Measurements from ENCODE around the gene CHST8. TPM values are rescaled to one million over a fixed set of nuclear protein-coding genes. Genes with fewer than 3 reads are reported as not detected.

CHST8 gene
- total RNA-seq, 1 donor: not detected

GRCh38 chr19:33609353-33609752 is 12.4 kb upstream of the CHST8 start:
- Histone ChIP-seq H3K9me3 (ENCODE audit: low read depth, low read length) (no peaks in the 10 kb centered on the region), H3K4me1 (ENCODE audit: insufficient read depth, low read length) (no peaks in the 10 kb centered on the region), H3K27me3 (ENCODE audit: insufficient read depth, low read length) (peaks cover 3% of the 10 kb centered on the region), H4K20me1 (ENCODE audit: insufficient read depth, low read length) (no peaks in the 10 kb centered on the region), H3K36me3 (ENCODE audit: insufficient read depth, low read length) (no peaks in the 10 kb centered on the region), H2AFZ (ENCODE audit: low read length) (no peak overlapping the region), H3K4me3 (ENCODE audit: insufficient read depth, low read length) (no peak overlapping the region), H3K4me2 (ENCODE audit: insufficient read depth, low read length) (no peak overlapping the region), H3K79me2 (ENCODE audit: insufficient read depth, low read length) (no peaks in the 10 kb centered on the region), H3K27ac (ENCODE audit: low read depth, low read length) (no peak overlapping the region)
- DNase-seq (ENCODE audit: insufficient read length, low spot score, missing footprints): no peak
- TF ChIP-seq CTCF (IDR thresholded peaks at IDR 0.05; ENCODE audit: extremely low read depth, low read depth, low read length): no peak

- Histone ChIP-seq H3K27ac (ENCODE audit: low read depth, low read length) (no peak overlapping the region), H3K9me3 (ENCODE audit: low read depth, low read length) (no peaks in the 10 kb centered on the region), H3K27me3 (ENCODE audit: insufficient read depth, low read length) (peaks cover 3% of the 10 kb centered on the region), H3K4me2 (ENCODE audit: insufficient read depth, low read length) (no peak overlapping the region), H4K20me1 (ENCODE audit: insufficient read depth, low read length) (no peaks in the 10 kb centered on the region), H3K4me3 (ENCODE audit: insufficient read depth, low read length) (no peak overlapping the region), H3K36me3 (ENCODE audit: insufficient read depth, low read length) (no peaks in the 10 kb centered on the region), H3K79me2 (ENCODE audit: insufficient read depth, low read length) (no peaks in the 10 kb centered on the region), H3K4me1 (ENCODE audit: insufficient read depth, low read length) (no peaks in the 10 kb centered on the region), H2AFZ (ENCODE audit: low read length) (no peak overlapping the region)
- TF ChIP-seq CTCF (IDR thresholded peaks at IDR 0.05; ENCODE audit: extremely low read depth, low read depth, low read length): no peak
- DNase-seq (ENCODE audit: insufficient read length, low spot score, missing footprints): no peak
Measured at GRCh38 chr19:33610588-33610987, 11.2 kb upstream of the CHST8 start.

GRCh38 chr19:33612928-33613619 is 8.7 kb upstream of the CHST8 start:
- H2AFZ ChIP-seq (ENCODE audit: low read length): no peak overlapping the region
- no peaks in the 10 kb centered on the region for H3K9me3 ChIP-seq (ENCODE audit: low read depth, low read length)
- no peak for DNase-seq (ENCODE audit: insufficient read length, low spot score, missing footprints)
- no peak overlapping the region for H3K4me3 ChIP-seq (ENCODE audit: insufficient read depth, low read length)
- no peaks in the 10 kb centered on the region for H4K20me1 ChIP-seq (ENCODE audit: insufficient read depth, low read length)
- no peak overlapping the region for H3K27ac ChIP-seq (ENCODE audit: low read depth, low read length)
- no peak for TF ChIP-seq CTCF (IDR thresholded peaks at IDR 0.05; ENCODE audit: extremely low read depth, low read depth, low read length)
- H3K4me1 ChIP-seq (ENCODE audit: insufficient read depth, low read length): no peaks in the 10 kb centered on the region
- no peaks in the 10 kb centered on the region for H3K27me3 ChIP-seq (ENCODE audit: insufficient read depth, low read length)
- H3K79me2 ChIP-seq (ENCODE audit: insufficient read depth, low read length): no peaks in the 10 kb centered on the region
- H3K36me3 ChIP-seq (ENCODE audit: insufficient read depth, low read length): no peaks in the 10 kb centered on the region
- H3K4me2 ChIP-seq (ENCODE audit: insufficient read depth, low read length): no peak overlapping the region

GRCh38 chr19:33613620-33614000 is 8.1 kb upstream of the CHST8 start:
- no peak overlapping the region for H3K27ac ChIP-seq (ENCODE audit: low read depth, low read length)
- no peaks in the 10 kb centered on the region for H3K27me3 ChIP-seq (ENCODE audit: insufficient read depth, low read length)
- H2AFZ ChIP-seq (ENCODE audit: low read length): no peak overlapping the region
- TF ChIP-seq CTCF (IDR thresholded peaks at IDR 0.05; ENCODE audit: extremely low read depth, low read depth, low read length): no peak
- H3K36me3 ChIP-seq (ENCODE audit: insufficient read depth, low read length): no peaks in the 10 kb centered on the region
- no peaks in the 10 kb centered on the region for H4K20me1 ChIP-seq (ENCODE audit: insufficient read depth, low read length)
- no peak overlapping the region for H3K4me3 ChIP-seq (ENCODE audit: insufficient read depth, low read length)
- no peaks in the 10 kb centered on the region for H3K9me3 ChIP-seq (ENCODE audit: low read depth, low read length)
- peak; percentile 55 for DNase-seq (ENCODE audit: insufficient read length, low spot score, missing footprints)
- H3K4me1 ChIP-seq (ENCODE audit: insufficient read depth, low read length): no peaks in the 10 kb centered on the region
- no peak overlapping the region for H3K4me2 ChIP-seq (ENCODE audit: insufficient read depth, low read length)
- no peaks in the 10 kb centered on the region for H3K79me2 ChIP-seq (ENCODE audit: insufficient read depth, low read length)

Measured in osteoblast (primary cell).